ENCODE data around the gene AMFR.

AMFR gene

DNA sequence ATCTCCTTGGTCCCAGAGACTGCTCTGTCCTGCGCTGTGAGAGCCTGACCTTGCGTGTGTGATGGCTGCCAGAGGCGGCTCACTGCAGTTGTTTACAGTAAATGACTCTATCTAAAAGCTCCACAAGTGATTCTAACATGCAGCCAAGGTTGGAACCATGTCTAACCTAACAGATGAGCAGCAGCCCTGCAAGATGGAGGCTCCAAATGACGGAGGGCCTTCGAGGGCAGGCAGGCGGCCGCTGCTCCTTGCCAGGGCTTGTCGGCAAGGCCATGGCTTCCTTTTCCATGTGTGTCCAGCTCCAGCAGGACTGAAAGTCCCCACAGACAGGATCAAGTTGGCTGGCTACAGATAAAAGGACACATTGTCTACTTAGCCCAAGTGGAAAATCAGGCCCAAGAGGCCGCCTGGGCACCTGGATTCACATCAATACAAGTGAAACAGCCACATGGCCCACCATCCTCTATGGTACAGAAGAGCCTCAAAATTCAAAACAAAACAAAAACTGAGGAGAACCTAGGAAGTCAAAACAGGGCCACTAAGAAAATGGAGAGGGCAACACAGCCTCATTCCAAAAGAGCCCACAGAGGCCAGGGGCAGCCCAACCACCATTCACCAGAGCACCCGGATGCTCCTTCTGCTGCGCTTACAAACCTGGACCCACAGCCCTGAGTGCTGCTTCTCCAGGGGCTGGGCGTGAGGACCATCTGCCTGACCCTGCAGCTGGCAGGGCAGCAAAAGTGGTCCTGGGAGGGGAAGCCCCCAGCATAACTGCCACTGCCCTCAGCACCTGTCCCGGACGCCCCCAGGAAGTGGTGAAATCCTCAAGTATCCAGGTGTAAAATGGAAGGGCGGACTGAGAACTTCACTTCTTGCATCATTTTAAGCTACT lies 65.0 kb downstream of the AMFR start:
- DNase-seq = no peak

DNA sequence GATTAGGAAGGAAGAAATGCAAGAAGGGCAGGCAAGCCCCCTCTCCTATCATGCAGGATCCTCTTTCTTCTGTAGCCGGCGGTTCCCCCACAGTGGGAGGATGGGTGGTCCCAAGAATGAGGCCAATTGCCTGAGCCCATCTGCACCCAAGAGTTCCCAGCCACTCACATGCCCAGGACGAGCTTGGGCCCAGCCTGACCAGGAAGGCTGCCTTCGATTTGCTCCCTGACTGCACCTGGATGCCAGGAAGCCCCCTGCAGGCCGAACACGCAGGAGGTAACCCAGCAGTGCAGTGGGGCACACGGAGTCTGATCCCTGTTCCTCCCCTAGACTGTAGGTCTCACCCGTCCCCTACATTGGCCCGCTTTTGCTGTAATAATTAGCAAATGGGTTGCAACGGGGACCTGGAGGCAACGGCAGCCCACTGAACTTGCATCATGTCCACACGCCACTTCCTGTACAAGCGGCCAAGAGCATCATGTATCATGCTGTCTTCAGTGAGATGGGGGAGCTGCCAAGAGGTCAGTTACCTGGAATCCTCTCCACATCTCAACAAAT lies 67.5 kb downstream of the AMFR start:
- DNase-seq = no peak

DNA sequence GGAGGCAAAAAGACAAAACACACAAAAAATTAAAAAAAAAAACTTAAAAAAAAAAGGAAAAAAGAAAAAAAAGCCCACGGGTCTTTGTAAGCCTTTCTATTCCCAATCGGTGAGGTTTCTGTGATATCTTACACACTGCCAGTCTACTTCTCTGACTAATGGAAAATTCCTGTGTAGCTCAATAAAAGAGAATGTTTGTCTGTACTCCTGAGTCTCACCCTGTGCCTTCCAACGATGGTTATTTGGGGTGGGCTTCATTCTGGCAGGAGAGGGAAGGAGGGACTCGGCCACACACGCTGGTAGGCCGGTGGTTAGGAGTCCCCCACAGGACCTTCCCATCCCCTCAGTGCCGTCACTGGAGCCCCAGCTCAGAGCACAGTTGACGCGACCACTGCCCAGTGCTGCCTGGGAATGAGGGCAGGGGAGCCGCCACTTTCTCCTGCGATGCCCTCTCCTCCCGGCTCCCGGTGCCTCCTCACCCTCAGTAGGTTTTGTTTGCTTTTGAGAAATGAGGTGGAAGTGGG lies 68.0 kb downstream of the AMFR start:
- DNase-seq = no peak

DNA sequence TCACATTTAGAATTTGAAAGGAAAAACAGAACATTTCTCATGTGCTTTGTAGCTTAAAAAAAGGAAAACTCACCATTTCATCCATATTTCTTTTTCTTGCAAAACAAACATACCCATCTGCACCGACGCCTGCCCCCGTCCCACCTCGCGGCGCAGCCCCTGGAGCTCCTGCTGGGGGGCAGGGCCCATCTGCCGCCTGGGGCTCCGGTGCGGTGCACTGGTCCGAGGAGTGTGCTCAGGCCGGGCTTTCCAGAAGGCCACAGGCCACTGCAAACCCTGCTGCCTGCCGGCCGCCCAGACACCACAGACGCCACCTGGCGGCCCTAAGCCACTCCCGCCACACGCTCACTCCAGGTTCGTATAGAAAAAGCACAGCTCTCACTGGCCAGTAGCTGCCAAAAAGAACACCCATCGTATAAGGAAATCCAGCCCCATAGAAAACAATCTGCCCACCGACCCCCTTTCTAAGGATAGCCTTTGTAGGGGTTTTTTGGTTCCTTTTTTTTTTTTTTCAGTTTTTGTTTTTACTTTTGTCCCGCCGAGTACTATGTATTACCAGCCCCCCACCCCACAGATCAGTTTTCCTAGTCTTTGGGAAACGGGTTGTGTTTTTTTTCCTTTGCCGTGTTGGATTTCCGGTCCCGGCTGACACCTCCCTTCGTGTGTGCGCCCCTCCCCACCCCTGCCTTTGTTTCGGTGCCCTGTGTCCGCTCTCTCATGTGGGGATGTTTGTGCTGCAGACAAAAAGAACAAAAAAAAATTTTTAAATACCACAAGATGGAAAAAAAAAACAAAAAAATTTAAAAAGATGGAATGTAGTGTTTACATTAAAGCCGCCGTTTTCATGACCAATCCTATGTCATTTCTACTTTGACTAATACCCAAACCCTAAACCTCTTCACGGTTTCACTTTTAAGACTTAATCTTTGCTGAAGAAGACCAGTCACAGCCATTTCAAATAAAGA lies 68.8 kb downstream of the AMFR start:
- DNase-seq = peak; percentile 34 to 35

DNA sequence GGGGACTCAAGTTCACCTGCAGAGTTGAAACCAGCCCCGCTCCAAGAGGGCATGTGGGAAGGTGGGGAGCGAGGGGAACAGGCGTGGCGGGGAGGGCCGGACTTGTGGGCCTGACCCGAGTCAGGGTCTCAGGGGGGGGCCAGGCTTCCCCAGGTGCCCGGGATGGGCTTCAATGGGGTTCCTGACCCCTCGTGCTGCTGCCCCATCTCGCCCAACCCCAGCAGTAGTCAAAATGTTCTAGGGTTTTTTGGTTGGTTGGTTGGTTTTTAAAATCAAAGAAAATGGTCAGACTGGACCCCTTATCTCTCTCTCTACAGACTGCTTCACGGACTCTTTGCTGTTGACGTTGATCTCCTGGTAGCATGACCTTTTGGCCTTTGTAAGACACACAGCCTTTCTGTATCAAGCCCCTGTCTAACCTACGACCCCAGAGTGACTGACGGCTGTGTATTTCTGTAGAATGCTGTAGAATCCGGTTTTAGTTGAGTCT lies 69.5 kb downstream of the AMFR start:
- DNase-seq = no peak

DNA sequence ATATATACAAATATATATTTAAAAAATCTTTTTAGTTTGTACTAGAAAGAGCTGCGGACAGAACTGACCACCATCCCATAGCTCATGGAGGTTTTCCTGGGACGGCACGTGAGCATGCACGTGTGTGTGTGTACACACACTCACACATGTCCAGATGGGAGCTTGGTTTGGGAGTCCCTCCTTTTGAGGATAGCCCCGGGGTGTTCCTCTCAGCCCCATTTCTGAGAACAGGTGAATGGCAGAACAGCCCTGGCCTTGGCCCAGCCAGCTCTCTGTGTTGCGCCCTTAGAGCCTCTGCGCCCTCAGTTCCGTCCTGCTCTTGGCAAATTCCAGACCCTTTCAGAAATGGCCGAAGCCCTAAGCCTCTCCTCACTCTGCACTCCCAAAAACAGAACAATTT lies 70.1 kb downstream of the AMFR start:
- DNase-seq = no peak

DNA sequence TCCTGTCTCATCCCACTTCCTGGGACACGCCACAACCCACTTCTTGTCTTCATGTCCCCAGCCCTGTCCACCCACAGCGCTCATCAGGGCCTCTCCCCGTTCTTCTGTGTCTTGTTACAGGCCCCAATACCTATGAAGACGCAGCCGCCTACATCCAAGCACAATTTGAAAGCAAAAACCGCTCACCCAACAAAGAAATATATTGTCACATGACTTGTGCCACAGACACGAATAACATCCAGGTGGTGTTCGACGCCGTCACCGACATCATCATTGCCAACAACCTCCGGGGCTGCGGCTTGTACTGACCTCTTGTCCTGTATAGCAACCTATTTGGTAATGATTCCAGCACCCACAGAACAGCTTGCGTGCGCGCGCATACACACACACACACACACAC lies 70.6 kb downstream of the AMFR start:
- no peak for DNase-seq

DNA sequence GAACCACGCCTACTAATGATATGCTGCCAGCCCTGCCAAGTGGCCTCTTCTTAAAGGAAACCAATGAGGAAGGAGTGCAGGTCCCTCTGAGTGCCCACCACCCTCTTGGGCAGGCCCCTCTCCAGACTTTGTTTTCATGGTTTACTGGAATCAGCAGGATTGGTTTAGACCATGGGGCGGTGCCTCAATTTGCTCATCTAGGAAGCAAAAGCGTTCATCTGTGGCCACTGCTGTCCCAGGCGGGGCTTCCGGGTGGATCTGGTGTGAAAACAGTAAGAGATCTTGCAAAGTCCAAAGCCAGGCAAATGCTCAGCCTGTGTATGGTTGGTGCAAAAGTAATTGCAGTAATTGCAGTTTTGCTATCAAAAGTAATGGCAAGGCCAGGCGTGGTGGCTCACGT lies 71.3 kb downstream of the AMFR start:
- DNase-seq = no peak

DNA sequence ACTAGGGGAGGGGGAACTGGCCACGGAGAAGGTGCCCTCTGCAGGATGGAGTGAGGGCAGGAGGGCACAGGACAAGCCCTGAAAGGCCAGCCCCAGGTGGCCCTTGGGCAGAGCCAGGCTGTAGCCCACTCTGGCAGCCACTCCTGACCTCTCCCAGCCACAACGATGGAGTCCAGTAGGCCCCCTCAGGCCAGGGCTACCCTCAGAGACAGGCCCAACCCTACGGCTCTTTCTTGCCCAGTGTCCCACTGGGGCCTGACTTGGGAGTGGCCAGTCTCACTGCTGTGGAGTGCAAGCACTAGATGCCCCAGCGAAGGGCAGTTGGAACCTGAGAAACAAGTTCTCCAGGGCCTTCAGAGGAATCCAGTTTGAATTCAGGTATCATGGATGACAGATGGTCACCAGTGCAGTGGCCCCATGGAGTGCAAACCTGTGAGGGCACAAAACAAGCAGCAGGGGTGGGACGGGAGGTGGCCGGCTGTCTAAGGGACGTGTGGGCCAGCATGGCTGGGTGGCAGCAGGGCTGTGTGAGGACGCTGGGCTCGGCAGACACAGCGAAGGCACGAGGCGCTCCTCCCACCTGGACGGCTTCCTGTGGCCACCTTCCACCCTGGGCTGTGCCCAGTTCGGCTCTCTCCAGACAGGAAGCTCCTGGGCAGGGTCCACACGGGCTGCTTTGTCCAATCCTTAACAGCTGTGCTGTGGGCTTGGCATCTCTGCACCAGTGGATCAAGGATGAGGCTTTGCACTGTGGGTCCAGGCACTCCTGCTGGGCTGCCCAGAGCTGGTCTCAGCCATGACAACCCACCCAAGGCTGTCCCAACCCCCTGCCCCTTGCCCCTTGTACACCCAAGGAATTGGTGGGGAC lies 72.1 kb downstream of the AMFR start:
- no peak for DNase-seq

DNA sequence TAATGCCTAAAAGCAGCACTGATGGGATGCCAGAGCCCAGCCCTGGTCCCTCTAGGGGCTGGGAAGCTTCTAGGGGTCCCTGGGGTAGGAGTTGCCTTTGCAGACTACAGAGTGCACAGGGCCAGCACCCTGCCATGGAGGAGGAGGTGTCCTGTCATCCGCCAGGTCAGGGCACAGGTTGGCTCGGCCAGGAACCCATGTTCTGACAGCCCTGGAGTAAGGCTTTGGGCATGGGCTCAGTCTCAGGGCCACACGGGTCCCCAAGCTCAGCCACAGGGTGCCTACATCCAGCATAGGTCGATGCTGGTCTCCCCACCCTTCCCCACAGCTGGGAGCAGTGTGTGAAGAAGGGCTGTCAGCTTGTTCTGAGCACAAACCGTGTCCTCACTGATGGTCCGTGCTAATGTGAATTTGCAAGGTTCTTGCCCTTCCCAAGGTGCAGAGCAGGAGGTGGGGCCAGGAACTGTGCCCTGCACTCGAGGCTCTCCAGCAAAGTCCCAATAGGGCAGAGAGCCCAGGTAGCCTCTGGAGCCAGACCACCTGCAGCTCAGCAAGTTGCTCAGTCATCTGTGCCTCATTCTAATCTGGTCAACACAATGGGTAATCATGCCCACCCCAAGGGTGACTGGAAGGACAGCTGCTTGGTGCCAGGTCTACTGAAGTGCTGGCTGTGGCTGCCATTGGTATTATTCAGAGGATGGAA lies 72.8 kb downstream of the AMFR start:
- DNase-seq = no peak

DNA sequence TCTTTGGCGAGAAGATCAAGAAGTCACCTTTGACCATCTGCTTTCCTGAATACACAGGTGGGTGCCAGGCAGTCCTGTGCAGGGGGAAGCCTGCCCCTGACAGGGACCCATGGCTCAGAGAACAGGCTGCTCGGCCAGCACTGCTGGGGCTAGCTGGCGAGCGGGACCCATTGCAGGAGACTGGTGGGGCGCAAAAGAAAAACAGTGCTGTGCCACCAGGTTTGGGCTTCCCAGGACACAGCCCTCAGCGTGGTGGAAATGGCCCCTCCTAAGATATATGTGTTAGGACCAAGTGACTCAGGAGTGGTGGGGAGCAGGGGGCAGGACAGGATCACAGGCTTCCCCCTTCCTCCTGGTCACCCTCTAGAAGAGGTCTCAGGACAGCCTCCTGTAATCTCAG lies 73.9 kb downstream of the AMFR start:
- DNase-seq = no peak

DNA sequence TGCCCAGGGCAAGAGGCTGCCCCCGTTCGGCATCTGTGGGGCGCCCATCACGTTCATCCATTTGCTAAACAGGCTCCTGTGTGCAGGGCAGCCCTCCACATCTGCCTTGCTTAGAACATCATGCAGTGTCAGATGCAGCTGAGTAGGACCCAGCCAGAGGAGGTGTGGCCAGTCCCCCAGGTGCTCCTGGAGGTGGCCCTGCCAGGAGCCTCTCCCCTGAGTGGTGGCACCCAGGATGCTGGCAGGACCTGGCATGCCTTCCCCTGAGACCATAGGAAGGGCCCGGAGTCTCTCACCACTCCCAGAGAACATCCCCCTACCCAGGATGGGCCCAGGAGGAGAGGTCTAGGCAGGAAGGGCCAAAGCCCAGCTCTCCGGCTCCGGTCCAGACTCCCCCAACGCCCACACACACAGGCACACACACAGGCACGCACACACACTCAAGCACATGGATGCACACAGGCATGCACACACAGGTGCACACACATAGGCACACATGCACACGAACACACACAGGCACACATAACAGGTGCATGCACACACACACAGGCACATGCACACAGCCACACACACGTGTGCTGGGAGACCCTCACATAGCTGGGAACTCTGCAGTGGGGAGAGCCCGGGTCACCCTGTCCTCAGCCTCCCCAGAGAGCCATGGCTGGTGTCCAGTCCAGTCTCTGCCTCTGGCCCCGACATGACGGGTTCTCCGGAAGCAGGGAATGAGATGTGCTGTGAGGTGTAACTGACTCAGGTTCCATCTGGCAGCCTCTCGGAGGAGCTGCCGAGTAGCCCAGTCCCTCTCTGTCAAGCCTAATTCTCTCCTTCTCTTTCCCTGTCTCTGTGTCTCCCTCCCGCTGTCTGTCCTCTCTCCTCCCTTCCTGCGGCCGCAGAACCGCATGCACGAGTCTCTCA lies 74.6 kb downstream of the AMFR start:
- DNase-seq = no peak

DNA sequence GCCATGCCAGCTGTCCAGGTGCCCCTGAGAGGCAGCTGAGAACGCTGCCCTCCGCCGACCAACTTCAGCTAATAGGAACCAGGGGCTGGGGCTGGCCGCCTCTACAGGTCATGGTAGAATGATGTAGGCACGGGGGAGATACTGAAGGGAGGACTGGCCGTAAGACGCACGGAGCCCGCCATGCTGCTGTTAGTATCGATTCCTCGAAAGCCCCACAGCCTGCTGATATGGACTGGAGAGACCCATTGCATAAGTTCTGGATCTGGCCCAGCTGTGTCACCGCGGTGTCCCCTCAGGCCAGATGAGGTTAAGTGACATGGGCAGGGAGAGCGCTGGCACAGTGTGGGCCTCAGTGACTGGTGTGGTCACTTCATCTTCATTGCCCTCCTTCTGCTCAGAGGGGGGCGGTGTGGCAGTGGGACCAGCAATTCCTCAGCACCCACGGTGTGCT lies 75.6 kb downstream of the AMFR start:
- no peak for DNase-seq

DNA sequence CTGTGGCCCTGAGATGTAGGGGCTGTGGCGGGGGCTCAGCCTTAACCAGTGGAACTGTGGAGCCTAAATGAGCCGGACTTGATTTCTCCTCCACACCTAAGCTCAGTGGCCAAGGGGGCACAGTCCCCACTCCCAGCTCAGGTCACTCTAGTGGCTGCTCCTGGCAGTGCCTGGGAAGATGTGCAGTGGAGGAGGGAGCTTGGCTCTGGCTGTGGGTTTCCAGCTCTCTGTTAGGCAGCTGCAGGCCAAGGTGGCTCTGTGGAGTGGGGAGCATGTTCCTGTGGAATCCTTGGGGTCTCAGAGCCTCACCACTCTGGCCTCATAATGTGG lies 76.3 kb downstream of the AMFR start:
- no peak for DNase-seq

DNA sequence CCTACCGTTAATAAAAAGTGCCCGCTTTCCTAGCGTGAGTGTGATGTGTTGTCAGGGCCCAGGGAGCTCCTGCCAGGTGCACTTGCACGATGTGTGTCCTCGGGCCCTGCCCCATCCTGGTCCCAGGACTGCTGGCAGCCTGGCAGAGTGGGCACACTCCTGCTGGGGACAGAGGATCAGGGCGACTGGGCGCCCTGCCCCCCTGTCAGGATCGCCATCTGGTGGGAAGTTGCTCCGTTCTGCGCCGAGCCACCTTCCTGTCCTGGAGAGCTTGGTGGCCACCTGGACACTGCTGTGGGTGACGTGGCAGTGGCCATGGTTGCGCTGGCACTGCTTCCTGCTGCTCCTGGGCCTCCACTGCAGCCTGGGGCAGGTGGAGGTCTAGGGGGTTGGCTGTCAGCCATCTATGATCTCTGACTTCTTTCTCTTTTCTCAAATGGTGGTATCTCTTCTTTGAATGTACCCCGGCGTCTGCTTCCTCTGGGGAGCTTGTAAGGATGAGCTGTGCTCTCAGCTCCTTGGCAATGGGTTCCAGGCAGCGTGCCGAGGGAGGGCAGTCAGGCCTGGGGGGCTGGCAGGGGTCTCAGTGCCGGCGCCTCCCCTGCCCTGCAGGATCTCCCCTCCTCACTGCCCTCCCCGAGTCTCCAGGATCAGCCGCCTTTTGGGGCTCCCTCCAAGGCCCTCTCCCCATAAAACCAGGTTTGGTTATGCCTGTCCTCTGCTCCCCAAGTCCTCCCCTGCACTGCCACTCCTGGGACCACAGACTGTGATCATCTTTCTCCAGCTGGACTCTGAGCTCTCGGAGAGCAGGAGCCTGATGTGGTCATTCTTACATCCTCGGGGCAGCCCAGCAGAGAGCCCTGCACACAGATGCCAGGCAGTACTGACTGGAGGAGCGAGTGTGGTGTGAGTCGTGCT lies 76.9 kb downstream of the AMFR start:
- DNase-seq = no peak

DNA sequence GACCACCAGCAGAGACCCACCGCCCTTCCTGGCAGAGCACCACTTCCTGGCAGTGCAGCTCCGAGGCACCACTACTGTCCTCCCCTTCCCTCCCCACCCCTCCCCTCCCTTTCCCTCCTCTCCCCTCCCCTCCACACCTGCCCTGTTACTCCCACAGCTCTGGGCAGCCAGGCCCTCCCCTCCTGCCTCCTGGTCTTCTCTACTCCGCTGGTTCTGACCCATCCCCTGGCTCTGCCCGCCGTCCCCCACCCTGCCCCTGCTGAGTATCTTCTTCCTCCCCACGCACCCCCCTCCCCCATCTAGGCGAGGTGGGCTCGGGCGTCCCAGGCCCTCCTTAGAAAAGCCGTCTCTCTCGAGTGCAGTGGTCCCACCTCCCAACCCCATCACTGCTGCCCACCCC lies 77.7 kb downstream of the AMFR start:
- no peak for DNase-seq

DNA sequence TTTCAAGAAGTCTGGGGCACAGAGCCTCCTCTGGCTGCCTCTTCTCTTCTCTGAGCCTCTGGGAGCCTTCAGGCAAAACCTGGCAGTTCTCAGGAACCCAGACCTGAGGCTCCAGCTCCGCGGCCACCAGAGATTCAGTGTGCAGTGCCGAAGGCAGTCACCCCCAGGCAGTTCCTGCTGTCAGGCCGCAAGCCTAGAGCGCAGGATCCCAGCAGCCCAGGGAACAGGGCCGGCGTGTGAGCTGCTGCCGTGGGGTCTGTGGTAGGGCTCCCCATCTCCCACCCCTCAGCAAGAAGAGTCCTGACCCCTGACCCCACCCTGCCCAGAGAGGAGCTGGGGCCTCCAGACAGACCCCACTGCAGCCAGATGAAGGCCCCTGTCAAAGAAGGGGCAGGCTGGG lies 78.2 kb downstream of the AMFR start:
- DNase-seq = no peak

DNA sequence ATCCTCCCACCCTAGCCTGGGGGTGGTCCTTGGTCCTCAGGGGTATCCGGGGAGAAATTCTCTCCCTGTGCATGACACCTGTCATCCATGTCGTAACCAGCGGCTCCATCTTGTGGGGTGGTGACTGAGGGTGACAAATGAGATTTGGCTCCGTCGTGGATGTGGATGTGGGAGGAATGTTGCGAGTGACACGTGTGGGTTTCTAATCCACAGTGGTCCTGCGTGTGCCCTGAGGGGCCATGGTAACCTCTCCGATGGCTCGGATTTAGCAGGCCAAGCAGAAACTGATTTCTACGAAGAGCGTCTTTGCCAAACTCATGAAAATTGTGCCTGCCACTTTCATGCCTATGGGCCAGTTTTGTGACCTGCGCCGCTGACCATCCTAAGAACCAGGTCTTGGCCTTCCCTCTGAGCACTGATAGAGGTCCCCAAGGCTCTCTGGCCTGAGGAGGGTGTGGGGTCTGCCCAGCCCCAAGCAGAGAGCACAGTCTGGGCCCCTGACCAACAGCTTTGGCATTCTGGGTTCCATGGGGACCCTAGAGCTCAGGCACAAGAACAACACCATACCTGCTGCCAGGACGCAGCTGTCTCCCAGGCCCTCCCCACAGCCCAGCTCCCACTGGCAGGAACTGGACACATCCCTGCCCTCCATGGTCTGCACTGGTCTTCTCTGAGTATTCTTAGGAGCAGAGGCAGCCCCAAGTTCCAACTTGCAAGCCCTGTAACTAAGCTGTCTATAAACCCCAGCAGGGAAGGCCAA lies 79.0 kb downstream of the AMFR start:
- DNase-seq = no peak

All from activated CD4-positive, alpha-beta T cell treated with anti-CD3 and anti-CD28 coated beads, Interleukin-2, amount 50 U/mL, for 4 hours (primary cell).